GM19324 (cell line): ENCODE measurements around the gene BECN2.
"Not testable (repeated sequence)": the region's sequence is repeated elsewhere in the genome, so short reads cannot be mapped to it uniquely, and the experiment has no call there.

Source experiments
- ATAC-seq: cut with Tn5 transposase; IDR thresholded peaks from one replicate; pipeline ENCODE4 v1.9.1; 2021; ENCODE audit warnings: mild to moderate bottlenecking, moderate library complexity; ENCODE audit not compliant: unreplicated experiment, low FRiP score

Gene BECN2

DNA sequence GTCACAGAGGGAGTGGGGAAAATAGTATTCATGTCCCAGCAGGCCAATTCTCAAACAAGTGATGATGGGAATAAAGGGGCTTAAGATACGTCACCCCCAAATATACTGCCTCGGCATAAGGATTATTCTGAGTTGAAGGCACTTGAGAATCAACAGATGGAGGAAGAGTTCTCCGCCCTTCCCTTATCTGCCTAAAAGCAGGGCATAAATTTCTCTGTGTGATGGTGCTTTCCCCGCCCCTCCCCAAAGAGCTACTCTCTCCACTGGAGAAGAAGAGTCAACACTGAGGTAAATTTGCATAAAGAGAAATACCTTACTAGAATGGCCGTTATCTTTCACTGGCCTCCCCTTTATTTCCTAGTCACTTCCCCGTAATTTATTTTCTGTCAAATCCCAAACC lies 18.7 kb downstream of the BECN2 start:
- no peak for ATAC-seq

DNA sequence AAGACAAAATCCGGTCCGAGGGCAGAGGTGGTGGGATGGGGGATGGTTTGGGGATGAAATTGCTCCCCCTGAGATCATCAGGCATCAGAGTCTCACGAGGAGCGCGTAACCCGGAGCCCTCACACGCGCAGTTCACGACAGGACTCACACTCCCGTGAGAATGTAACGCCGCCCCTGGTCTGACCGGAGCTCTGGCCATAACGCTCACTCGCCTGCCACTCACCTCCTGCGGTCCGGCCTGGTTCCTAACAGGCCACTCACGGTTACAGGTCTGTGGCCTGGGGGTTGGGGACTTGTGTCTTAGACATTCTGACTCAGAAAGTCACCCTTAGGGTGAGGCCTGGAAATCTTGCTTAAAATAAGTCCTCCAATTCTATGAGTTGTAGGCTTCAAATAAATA lies 21.5 kb downstream of the BECN2 start:
- ATAC-seq = no peak

DNA sequence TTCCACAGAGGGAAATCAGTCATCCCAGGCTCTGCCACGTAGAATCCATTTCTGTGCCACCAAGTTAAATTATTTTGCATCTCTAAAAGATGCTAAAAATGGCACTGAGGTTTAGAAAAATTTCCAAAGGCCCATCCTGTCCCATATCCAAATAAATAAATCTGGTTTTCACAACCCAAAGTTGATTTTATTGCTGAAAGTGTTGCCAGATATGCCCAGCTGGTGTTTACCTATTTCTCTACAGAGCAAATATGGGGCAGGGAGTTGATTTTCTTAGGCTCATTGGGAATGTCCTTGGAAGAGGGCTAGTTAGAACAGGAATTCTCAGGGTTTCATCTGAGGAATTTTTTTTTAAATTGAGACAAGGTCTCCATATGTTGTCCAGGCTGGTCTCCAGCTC lies 22.4 kb downstream of the BECN2 start:
- no peak for ATAC-seq

DNA sequence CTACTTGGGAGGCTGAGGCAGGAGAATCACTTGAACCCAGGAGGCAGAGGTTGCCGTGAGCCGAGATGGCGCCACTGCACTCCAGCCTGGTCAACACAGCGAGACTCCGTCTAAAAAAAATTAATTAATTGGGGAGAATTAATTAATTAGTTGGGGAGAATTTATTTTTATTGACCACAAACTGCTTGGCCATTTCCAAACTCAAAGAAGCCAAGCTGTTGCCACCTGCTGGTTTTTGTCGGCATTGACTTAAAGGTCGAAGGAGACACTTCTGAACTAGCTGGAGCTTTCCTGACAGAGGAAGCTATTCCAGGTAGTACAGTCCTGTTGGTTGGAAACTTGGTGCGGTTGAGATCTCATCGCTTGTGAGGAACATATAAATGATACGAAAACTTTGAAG lies 28.2 kb downstream of the BECN2 start:
- peak; percentile 53 for ATAC-seq

DNA sequence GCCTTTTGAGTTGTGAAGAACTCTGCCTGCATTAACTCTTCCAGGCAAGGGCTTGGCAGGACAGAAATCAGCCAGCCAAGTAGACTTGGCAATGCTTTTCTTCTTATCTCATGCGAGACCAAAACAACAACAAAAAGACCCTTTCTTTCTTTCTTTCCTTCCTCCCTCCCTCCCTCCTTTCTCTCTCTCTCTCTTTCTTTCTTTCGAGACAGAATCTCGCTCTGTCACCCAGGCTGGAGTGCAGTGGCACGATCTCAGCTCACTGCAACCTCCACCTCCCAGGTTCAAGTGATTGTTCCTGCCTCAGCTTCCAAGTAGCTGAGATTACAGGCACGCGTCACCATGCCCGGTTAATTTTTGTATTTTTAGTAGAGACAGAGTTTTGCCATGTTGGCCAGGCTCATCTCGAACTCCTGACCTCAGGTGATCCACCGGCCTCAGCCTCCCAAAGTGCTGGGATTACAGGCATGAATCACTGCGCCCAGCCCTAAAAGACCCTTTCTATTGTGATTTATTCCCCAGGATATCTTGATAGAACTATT lies 30.9 kb downstream of the BECN2 start:
- not testable (repeated sequence) for ATAC-seq

DNA sequence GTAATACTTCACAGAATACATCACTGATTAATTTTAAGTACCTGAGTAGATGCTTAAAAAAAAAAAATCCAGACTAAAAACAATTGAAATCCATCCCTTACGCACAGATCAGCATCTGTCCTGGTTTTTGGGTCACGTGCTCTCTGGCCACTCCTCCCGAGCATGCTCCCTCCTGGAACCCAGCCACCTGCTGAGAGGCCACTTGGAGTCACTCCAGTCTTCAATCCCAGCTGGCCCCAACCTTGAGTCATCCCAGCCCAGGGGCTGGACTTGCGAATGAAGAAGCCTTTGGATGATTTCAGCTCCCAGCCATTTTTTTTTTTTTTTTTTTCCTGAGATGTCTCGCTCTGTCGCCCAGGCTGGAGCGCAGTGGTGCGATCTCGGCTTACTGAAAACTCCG lies 32.5 kb downstream of the BECN2 start:
- ATAC-seq = no peak

DNA sequence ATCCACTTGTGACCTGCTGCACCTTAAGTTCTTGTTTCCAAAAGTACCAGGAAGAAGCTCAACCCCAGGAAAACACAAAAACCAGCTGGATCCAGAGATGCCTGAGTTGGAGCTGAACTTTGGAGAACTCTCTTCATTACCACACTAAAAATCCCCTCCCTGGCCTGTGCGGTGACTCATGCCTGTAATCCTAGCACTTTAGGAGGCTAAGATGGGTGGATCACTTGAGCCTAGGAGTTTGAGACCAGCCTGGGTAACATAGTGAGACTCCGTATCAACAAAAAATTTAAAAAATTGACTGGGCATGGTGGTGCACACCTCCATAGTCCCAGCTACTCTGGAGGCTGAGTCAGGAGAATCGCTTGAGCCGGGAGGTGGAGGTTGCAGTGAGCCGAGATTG lies 35.2 kb downstream of the BECN2 start:
- ATAC-seq = no peak

DNA sequence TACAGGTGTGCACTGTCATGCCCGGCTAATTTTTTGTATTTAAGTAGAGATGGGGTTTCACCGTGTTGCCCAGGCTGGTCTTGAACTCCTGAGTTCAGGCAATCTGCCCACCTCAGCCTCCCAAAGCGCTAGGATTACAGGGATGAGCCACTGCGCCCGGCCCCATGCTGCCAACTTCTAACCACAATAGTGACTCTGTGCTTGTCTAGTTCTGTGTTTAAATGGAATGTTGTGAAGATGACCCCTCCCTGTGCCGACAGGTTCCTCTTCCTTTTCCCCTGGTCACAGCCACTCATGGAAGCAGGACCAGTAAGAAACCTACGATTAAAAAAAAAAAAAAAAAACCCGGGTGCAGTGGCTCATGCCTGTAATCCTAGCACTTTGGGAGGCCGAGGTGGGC lies 36.6 kb downstream of the BECN2 start:
- ATAC-seq = no peak

DNA sequence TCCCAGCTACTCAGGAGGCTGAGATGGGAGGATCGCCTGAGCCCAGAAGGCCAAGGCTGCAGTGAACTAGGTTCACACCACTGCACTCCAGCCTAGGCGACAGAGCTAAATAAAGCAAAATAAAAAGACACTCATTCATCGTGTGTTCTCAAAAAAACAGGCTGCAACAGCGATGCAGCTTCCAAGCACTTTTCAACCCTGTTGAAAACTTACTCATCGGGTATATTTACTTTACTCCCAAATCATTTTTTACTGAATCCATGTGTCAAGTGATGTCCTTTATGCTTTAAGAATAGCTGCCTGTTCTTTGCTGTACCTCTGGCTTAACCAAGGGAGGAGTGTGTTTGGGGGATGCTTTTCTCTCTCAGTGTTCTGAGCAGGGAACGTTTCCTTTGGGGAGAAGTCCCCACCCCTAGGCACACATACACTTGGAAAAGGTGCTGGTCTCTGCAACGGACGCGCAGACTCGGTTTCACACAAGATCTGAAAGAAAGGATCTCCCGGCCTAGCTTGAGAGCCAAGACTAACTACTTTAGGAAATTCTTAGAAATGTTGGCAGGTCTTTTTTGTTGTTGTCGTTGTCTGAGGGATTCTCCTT lies 39.9 kb downstream of the BECN2 start:
- ATAC-seq = no peak

DNA sequence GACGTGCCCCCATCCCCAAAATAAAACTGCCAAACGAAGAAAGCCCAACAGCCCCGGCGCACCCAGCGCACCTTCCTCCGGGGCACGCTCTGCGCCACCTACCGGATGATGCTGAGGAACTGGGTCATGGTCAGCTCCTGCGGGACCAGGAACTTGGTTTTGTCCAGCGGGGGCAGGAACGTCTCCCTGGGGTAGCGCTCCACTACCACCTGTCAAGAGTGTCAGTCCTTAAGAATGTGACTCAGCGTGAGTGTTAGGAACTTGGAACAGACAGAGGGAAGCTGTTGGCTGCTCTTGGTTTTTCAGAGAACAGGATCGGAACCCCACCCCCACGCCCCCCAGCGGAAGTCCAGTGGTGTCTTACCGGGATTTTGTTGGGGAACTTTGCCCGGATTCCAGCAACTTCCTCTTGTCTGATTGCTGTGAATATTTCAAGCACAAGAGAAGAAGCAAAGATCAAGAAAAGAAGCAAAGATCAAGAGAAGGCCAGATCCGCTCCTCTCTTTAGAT lies 40.9 kb downstream of the BECN2 start:
- peak; percentile 76 for ATAC-seq

DNA sequence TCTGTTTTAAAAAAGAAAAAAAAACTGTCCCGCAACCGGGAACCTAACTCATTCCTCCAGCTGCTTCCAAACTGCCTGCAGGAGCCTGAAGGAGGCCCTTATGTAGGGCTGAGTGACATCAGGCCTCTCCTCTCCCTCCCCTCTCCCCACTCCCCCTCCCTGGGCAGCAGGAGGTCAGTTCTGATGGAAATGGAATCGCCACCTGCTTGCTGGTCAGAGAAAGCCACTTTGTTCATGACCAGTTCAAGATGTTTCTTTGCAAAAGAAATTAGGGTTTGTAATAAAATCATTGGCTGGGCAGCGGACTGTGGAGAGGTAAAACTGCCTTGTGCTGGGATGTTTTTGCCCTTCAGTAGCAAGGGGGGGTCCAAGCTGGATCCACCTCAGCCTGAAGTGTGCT lies 41.5 kb downstream of the BECN2 start, which contains the start of gene MAP1LC3C:
MAP1LC3C (minus strand) TSS at position 73 of the 400 bp plus-strand sequence. CDS start 90 bp downstream, outside the sequence.
- no peak for ATAC-seq

DNA sequence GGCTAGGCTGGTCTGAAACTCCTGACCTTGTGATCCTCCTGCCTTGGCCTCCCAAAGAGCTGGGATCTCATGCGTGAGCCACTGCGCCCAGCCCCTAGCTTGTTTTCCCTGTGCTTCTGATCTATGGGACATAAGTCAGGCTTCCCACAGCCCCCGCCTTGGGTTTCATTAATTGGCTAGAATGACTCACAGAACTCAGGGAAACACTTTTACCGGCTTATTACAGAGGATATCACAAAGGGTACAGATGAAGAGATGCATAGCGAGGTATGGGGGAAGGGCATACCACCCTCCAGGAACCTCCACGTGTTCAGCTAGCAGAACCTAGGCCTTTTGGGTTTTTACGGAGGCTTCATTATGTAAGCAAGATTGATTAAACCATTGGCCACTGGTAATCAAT lies 42.9 kb downstream of the BECN2 start:
- ATAC-seq = no peak

DNA sequence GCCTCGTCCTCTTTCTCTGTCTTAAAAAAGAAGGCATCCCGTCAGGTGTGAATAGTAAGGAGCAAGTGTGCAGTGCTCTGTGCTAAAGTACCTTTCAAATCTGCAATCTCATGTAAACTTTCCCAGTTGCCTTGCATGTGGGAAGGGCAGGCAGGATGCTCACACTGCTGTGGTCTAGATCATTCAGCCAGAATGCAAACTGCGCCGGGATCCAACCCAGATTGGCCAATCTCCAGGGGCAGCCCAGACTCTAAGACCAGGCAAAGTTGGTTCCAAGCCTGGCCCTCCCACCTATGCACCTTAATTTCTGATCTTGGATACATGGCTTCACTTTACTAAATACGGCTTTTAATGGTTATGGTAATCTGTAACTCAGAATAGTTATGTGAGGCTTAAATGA lies 44.5 kb downstream of the BECN2 start:
- ATAC-seq = no peak

DNA sequence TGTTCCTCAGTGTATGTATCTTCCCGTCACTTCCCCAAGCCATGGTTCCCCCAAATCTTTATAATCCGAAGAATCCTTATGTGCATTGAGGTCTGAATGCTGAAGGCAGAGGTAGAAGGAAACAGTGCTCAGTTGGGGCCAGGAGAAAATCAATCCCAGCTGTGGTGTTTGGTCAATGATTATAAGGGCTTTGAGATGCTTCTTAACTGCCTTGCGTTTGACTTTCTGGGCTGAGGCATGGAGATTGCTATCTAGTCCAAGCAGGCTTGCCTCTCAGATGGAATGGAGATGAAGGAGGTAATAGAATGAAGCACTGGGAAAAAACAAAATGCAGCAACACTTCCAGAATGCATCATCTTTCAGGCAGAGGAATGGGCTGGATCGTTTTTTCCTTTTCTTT lies 44.9 kb downstream of the BECN2 start:
- ATAC-seq = no peak

DNA sequence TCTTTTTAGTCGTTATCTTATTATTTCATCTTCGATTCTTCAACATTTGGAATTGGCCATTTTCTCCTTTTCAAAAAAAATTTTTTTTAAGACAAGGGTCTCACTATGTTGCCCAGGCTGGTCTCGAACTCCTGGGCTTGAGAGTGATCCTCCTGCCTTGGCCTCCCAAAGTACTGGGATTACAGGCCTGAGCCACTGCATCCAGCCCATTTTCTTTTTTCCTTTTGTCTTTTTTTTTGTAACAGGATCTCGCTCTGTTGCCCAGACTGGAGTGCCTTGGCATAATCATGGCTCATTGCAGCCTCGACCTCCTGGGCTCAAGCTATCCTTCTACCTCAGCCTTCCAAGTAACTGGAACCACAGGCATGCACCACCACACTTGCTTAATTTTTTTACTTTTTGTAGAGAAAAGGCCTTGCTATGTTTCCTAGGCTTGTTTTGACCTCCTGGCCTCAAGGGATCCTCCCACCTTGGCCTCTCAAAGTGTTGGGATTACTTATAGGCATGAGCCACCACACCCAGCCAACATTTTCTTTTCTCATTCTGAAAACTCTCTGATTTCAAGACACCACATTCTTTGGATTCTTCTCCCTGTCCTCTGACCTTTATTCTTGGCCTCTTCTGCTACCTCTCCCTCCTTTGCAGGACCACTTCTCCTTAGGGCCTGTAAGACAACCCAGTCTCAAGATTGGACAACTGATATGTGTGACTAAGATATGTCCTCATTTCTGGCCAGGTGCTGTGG lies 47.4 kb downstream of the BECN2 start:
- no peak for ATAC-seq

DNA sequence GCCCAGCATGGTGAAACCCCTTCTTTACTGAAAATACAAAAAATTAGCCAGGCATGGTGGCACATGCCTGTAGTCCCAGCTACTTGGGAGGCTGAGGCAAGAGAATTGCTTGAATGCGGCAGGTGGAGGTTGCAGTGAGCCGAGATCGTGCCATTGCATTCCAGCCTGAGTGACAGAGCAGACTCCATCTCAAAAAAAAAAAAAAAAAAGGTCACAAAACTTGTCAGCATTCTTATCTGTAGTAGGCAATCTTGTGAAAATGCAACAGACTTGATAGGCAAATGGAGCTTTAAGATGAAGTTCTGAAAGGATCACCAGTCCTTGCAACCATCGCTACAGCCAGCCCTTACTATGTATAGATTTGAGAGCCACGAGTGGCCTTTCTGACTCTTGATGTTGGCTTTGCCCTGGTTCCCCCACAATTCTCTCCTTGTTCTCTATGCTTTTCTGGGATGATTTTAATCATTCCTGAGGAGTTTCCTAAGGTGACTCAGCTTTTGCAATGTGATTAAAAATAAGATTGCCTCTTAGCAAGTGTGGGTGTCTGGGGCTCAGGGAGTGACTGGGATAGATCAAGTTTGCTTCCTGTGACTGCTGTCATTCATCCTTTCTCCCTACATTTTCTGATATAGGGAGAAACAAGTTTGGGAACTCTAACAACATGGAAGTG lies 48.4 kb downstream of the BECN2 start:
- no peak for ATAC-seq

DNA sequence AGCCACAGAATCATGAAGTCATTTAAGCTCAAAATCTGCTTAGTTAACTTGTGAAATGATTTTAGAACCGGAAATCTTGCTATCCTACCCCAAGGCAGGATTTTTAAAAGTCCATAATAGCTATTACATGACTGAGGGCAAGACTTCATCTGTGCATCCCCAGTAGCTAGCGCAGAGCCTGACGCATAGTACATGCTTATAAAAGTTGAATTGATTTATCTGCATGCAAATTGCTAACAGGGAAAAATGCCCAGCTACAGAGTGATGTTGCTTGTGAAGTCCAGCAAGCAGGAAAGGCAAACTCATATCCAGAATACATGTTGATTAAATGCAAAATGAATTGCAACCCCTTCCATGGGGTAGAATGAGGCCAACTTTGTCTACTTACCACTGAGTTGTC lies 49.4 kb downstream of the BECN2 start:
- no peak for ATAC-seq
